SH-SY5Y (cell line): Measurements from ENCODE around the gene IQSEC3.

Experiments used
- GATA2 ChIP-seq: IDR thresholded peaks from 2 replicates; pipeline ENCODE4 v1.6.1; 2011; ENCODE audit warnings: mild to moderate bottlenecking, low read depth, low read length
- GATA3 ChIP-seq: IDR thresholded peaks from 2 replicates; pipeline ENCODE4 v1.6.1; 2011; ENCODE audit warnings: low read depth, mild to moderate bottlenecking, low read length, moderate library complexity

GRCh38 chr12:108594-108993 is 42.0 kb downstream of the IQSEC3 start:
- TF ChIP-seq GATA2 (no peak), GATA3 (no peak)
